ENCODE data around the gene ACTRT2. TPM values are rescaled to one million over a fixed set of nuclear protein-coding genes. Genes with fewer than 3 reads are reported as not detected.

Gene ACTRT2
- total RNA-seq, 4 donors from 2014 or later, result not detected

- peaks cover 0 to 69% (median 25%) of the 10 kb centered on the region in 3 donors for H3K4me1 ChIP-seq
- H3K9me3 ChIP-seq, result no peaks in the 10 kb centered on the region
- peak overlapping the region; percentile 11 to 74 for H3K4me3 ChIP-seq
- H3K27ac ChIP-seq, result peak overlapping the region in 3 of 4 donors; percentile 45 to 73 (median 50)
- no peak for TF ChIP-seq POLR2AphosphoS5 (IDR thresholded peaks at IDR 0.05)
- no peak for TF ChIP-seq POLR2A (IDR thresholded peaks at IDR 0.05)
- TF ChIP-seq CTCF (IDR thresholded peaks at IDR 0.05), result no peak
- TF ChIP-seq EP300 (IDR thresholded peaks at IDR 0.05), result no peak
- no peaks in the 10 kb centered on the region for H3K36me3 ChIP-seq
- peaks cover 94% of the 10 kb centered on the region for H3K27me3 ChIP-seq
- WGBS, 2 donors (ENCODE audit: low coverage in 1 of 2), result 0% methylated on average over 2 of the region's 97 CpGs; no CpG with 5 or more reads in 1 of the 2 donors
- ATAC-seq, result no peak
Measured at GRCh38 chr1:3067671-3068563, 46.6 kb downstream of the ACTRT2 start.

GRCh38 chr1:3068564-3069431 lies 47.5 kb downstream of the ACTRT2 start, which contains the start of gene PRDM16:
PRDM16 (plus strand) TSS chr1:3069203; CDS start chr1:3069260, 57 bp downstream.
- Histone ChIP-seq H3K9me3 (no peaks in the 10 kb centered on the region), H3K27ac (peak within 1 kb of the TSS in 3 of 4 donors; percentile 80 to 86 (median 80)), H3K4me3 (peak within 1 kb of the TSS; percentile 66 to 74), H3K36me3 (no peaks in the 10 kb centered on the region), H3K4me1 (peaks cover 0 to 69% (median 27%) of the 10 kb centered on the region in 3 donors), H3K27me3 (peaks cover 94% of the 10 kb centered on the region)
- no peak for ATAC-seq
- WGBS, 2 donors (ENCODE audit: low coverage in 1 of 2), result 0% methylated on average over 2 of the region's 106 CpGs; no CpG with 5 or more reads in 1 of the 2 donors
- TF ChIP-seq POLR2A (IDR thresholded peaks at IDR 0.05) (no peak), POLR2AphosphoS5 (IDR thresholded peaks at IDR 0.05) (no peak), CTCF (IDR thresholded peaks at IDR 0.05) (no peak), EP300 (IDR thresholded peaks at IDR 0.05) (no peak)

- ATAC-seq, result peak; percentile 45
- no peaks in the 10 kb centered on the region for H3K36me3 ChIP-seq
- peaks cover 0 to 66% (median 22%) of the 10 kb centered on the region in 3 donors for H3K4me1 ChIP-seq
- 0% methylated on average over 2 to 3 of the region's 91 CpGs for WGBS, 2 donors (ENCODE audit: low coverage in 1 of 2)
- H3K4me3 ChIP-seq, result peak overlapping the region; percentile 66 to 74
- peaks cover 94% of the 10 kb centered on the region for H3K27me3 ChIP-seq
- H3K9me3 ChIP-seq, result no peaks in the 10 kb centered on the region
- TF ChIP-seq CTCF (IDR thresholded peaks at IDR 0.05) (peak in 3 of 4 experiments; percentile 26 to 60 (median 35)), EP300 (IDR thresholded peaks at IDR 0.05) (no peak)
- H3K27ac ChIP-seq, result peak overlapping the region in 3 of 4 donors; percentile 80 to 86 (median 80)
Measured at GRCh38 chr1:3069491-3070308, 48.4 kb downstream of the ACTRT2 start.

- H3K36me3 ChIP-seq, result no peaks in the 10 kb centered on the region
- peaks cover 0 to 66% (median 22%) of the 10 kb centered on the region in 3 donors for H3K4me1 ChIP-seq
- H3K4me3 ChIP-seq, result peak overlapping the region; percentile 66 to 74
- H3K27ac ChIP-seq, result peak overlapping the region in 3 of 4 donors; percentile 80 to 86 (median 80)
- ATAC-seq, result no peak
- TF ChIP-seq POLR2A (IDR thresholded peaks at IDR 0.05), result no peak
- TF ChIP-seq POLR2AphosphoS5 (IDR thresholded peaks at IDR 0.05), result no peak
- no peak for TF ChIP-seq CTCF (IDR thresholded peaks at IDR 0.05)
- TF ChIP-seq EP300 (IDR thresholded peaks at IDR 0.05), result no peak
- no peaks in the 10 kb centered on the region for H3K9me3 ChIP-seq
- no CpG with 5 or more reads among the region's 57 CpGs for WGBS, 2 donors (ENCODE audit: low coverage in 1 of 2)
- peaks cover 94% of the 10 kb centered on the region for H3K27me3 ChIP-seq
Measured at GRCh38 chr1:3070309-3070643, 49.0 kb downstream of the ACTRT2 start.

Data from gastroesophageal sphincter (tissue), 4 donors.